GM15510 (cell line): ENCODE measurements around the gene ARL11.

Source experiments
- POLR2A ChIP-seq: IDR thresholded peaks from 3 replicates; pipeline ENCODE4 v1.6.1; 2011; ENCODE audit warnings: borderline replicate concordance; ENCODE audit not compliant: insufficient read length; ENCODE audit errors: extremely low read depth

ARL11 gene

DNA sequence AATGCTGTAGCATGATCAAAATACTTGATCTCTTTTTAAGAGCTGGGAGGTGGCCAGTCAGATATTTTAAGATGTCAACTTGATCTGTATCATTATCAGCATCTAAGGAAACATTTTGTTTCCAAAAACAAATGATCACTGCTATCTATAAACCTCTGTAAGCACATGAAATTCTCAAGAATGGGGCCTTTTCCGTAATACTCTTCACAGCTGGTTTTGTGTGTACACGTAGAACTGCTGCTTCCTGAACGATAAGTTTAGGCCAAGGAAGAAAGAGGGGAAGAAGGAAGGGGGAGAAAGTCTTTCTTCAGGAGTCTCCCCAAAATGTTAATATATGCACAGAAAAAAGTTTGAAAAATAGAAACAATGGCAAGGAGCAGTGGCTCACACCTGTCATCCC is 25.7 kb downstream of the ARL11 start:
- no peak for TF ChIP-seq POLR2A

DNA sequence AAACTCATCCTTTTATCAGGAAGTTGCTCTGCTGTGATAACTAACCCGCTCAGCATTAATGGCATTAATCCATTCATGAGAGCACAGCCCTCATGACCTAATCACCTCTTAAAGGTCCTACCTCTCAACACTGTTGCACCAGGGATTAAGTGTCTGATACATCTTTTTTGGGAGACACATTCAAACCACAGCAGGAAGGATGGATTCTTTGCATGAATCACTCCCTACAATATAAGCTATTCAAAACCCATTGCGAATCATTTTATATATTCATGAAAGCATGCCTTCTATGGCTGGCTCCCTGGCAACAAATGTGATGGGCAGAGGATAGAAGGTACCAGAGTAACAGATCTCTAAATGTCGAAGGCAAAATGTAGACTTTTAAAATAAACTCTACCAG is 27.6 kb downstream of the ARL11 start:
- no peak for TF ChIP-seq POLR2A

DNA sequence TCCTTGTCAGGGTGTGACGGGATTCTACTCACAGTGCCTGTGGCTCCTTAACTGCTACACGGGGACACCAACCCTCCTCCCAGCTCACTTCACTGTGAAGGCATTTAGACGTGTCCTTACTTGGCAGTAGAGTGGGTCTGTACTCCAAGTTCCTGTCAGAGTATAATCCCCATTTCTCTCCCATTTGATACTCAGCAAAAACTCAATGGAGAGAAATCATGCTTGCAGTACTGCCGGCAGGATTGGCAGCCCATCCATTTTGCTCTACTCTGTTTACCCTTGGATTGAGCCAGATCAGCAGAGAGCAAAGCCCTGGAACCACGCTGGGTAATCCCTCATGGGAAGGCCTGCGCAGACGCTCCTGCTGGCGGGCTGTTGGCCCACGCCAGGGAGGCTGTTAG is 28.9 kb downstream of the ARL11 start:
- TF ChIP-seq POLR2A: no peak

GRCh38 chr13:49664606-49665005 is 36.3 kb downstream of the ARL11 start:
- TF ChIP-seq POLR2A: no peak

DNA sequence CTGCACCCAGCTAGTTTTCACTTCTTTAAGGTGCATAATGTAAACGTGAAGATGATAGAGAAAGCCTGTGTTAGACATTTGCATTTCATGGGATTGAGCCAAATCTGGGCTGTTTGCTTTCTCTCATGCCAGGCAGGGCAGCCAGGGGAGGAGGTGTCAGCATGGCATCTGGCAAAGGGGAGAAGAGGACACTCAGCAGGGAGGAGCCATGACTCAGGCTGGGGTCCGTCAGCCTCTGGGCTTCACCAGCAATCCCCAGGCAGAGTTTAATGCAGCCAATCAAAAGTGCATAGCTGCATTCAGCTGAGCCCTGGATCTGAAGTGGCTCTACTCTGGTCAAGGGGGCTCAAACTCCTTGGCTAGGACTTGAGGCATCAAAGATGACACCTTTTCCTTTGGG is 39.5 kb downstream of the ARL11 start:
- no peak for TF ChIP-seq POLR2A

DNA sequence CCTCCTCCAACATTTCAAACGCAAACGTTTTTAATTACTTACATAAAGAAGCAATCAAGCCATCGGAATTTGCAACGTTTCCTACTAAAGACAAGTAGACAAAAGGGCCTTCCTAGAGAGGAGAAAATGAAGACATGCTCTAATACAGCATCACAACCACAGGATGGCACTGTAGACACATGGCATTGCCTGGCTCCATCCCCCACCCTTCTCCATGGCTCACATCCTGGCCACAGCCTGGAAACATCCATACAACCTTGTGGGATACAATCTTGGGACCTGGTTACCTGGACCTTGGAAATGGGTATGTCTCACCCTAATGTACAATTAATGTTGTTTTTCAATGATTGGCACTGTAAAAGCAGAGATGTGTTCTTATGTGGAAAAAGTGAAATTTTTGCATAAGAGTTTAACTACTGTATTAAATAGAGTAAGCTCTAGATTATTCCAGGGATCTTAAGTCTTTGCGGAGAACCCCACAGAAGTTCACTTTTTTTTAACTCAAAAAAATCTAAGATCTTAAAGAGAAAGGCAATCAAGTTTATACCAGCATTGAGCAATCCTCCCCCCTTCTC is 41.5 kb downstream of the ARL11 start:
- no peak for TF ChIP-seq POLR2A

GRCh38 chr13:49670828-49671227 is 42.5 kb downstream of the ARL11 start:
- TF ChIP-seq POLR2A: no peak

GRCh38 chr13:49676581-49677298 is 48.4 kb downstream of the ARL11 start:
- TF ChIP-seq POLR2A: no peak

GRCh38 chr13:49678191-49678914 is 50.0 kb downstream of the ARL11 start:
- TF ChIP-seq POLR2A: no peak

GRCh38 chr13:49679246-49679645 is 50.9 kb downstream of the ARL11 start:
- no peak for TF ChIP-seq POLR2A

DNA sequence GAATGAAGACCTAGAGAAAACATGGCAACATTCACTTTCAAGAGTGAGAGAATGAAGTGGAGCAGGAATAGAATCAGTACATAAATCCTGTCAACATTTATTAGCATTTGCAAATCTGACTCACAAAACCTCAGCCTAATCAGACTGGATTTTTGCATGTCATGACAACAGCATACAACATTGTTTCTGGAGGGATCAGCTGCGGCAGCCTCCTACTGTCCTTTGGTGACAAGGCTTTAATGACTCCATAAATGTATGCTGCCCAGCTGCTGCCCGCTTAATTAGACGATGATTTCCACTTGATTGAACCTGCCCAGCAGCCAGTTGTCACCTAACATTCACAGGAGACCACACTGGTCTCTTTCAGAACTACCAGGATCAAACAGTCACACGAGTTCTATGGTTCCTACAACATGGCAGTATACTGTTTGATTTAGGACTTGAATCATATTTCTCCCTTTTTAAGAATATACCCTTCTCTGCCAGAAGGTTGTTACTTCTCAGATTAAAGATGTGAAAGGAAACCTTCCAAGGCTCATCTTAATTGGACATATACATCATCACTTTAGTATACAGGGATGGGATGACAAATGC is 53.6 kb downstream of the ARL11 start:
- TF ChIP-seq POLR2A: no peak
